H1 (cell line): Measurements from ENCODE around the gene GGN. TPM values are rescaled to one million over a fixed set of nuclear protein-coding genes. Genes with fewer than 3 reads are reported as not detected.

ENCODE experiments used
- CTCF ChIA-PET: fragments of 300-600 bp; sonication (Branson Sonifier 250); formaldehyde crosslinking; loops from one replicate; lab custom pipeline; 2021; ENCODE audit not compliant: partially characterized antibody; lab: Charles Lee
- POLR2A ChIA-PET: fragments of 300-600 bp; sonication (Branson Sonifier 250); formaldehyde crosslinking; loops from one replicate; lab custom pipeline; 2021; ENCODE audit warnings: inconsistent platforms; ENCODE audit not compliant: partially characterized antibody; lab: Charles Lee
- DNase-seq, 2 experiments: peaks; one replicate each; pipeline versions ENCODE4 v3.0.0 to v3.0.0-alpha.2; 2010 to 2022; ENCODE audit warnings: low spot score in 2 of 2, low read depth in 1 of 2, mixed read lengths in 1 of 2
- FAIRE-seq: peaks from 2 replicates; lab custom pipeline; 2011; peaks lifted over from hg19 to GRCh38; lab: Jason Lieb, UNC
- H2AFZ ChIP-seq: 2 replicates; pipeline ENCODE4 v1.8.1; 2012; ENCODE audit warnings: low read length, inconsistent platforms
- H2AK5ac ChIP-seq: 2 replicates; pipeline ENCODE4 v1.6.1; 2013; ENCODE audit warnings: low read depth, low read length
- H2BK120ac ChIP-seq: replicated peaks from 2 replicates; pipeline ENCODE3; 2013; ENCODE audit warnings: low read depth, low read length, inconsistent platforms
- H2BK12ac ChIP-seq: 2 replicates; pipeline ENCODE4 v1.6.1; 2013; ENCODE audit warnings: low read depth, low read length
- H2BK15ac ChIP-seq: 2 replicates; pipeline ENCODE4 v1.6.1; 2013; ENCODE audit warnings: low read length
- H2BK20ac ChIP-seq: 2 replicates; pipeline ENCODE4 v1.6.1; 2013; ENCODE audit warnings: low read length
- H2BK5ac ChIP-seq: 2 replicates; pipeline ENCODE4 v1.6.1; 2013; ENCODE audit warnings: low read depth, low read length
- H3K14ac ChIP-seq: 2 replicates; pipeline ENCODE4 v1.6.1; 2013; ENCODE audit warnings: inconsistent platforms; ENCODE audit not compliant: insufficient read length
- H3K18ac ChIP-seq: 2 replicates; pipeline ENCODE4 v1.6.1; 2013; ENCODE audit warnings: low read length; ENCODE audit errors: extremely low read depth
- H3K23ac ChIP-seq: 2 replicates; pipeline ENCODE4 v1.6.1; 2013; ENCODE audit warnings: inconsistent platforms; ENCODE audit not compliant: insufficient read length
- H3K23me2 ChIP-seq: 2 replicates; pipeline ENCODE4 v1.6.1; 2013; ENCODE audit warnings: low read depth, low read length
- H3K27ac ChIP-seq: 2 replicates; pipeline ENCODE4 v1.6.1; 2011; ENCODE audit warnings: low read depth, low read length, inconsistent platforms
- H3K27me3 ChIP-seq, 4 experiments: replicated peaks in 1 of 4; 1 replicate in 1 of 4; 2 replicates in 3 of 4; pipeline versions ENCODE4 v1.6.1 to v1.8.1; 2011 to 2013; ENCODE audit warnings: low read length in 3 of 4, mild to moderate bottlenecking in 3 of 4, inconsistent platforms in 2 of 4, mixed read lengths in 2 of 4, moderate library complexity in 1 of 4; ENCODE audit not compliant: control insufficient read depth in 3 of 4, insufficient read depth in 3 of 4; ENCODE audit errors: extremely low read depth in 1 of 4
- H3K36me3 ChIP-seq, 4 experiments: 2 replicates each; pipeline versions ENCODE4 v1.6.1 to v1.8.1; 2011 to 2013; ENCODE audit warnings: mild to moderate bottlenecking in 4 of 4, low read length in 3 of 4, moderate library complexity in 2 of 4, control low read depth in 1 of 4, inconsistent platforms in 1 of 4; ENCODE audit not compliant: insufficient read depth in 4 of 4, control insufficient read depth in 2 of 4
- H3K4ac ChIP-seq: replicated peaks from 2 replicates; pipeline ENCODE3; 2013; ENCODE audit warnings: low read length, low read depth, mixed read lengths, inconsistent platforms; ENCODE audit not compliant: insufficient read length
- H3K4me1 ChIP-seq, 4 experiments: replicated peaks in 1 of 4; 1 replicate in 1 of 4; 2 replicates in 3 of 4; pipeline versions ENCODE4 v1.6.1 to v1.8.1; 2011 to 2013; ENCODE audit warnings: low read length in 3 of 4, inconsistent platforms in 2 of 4, mixed read lengths in 1 of 4; ENCODE audit not compliant: insufficient read depth in 4 of 4, control insufficient read depth in 3 of 4
- H3K4me2 ChIP-seq, 2 experiments: 2 replicates each; pipeline versions ENCODE4 v1.6.1 to v1.8.1; 2011 to 2013; ENCODE audit warnings: low read depth in 2 of 2, low read length in 2 of 2, control low read depth in 1 of 2, inconsistent platforms in 1 of 2, mild to moderate bottlenecking in 1 of 2; ENCODE audit not compliant: insufficient read depth in 1 of 2
- H3K4me3 ChIP-seq, 4 experiments: fragments of 200-600, 300-600 bp in 1 of 4; sonication (generic), shearing (Covaris generic), sonication (Bioruptor Twin) in 1 of 4; 2 replicates each; pipeline versions ENCODE4 v1.5.1 to v1.8.1; 2011 to 2016; ENCODE audit warnings: low read length in 4 of 4, low read depth in 3 of 4, control low read depth in 2 of 4, inconsistent platforms in 2 of 4, mild to moderate bottlenecking in 2 of 4, mixed read lengths in 1 of 4, moderate library complexity in 1 of 4; ENCODE audit not compliant: insufficient read depth in 2 of 4; ENCODE audit errors: extremely low read depth in 1 of 4
- H3K56ac ChIP-seq: replicated peaks from 2 replicates; pipeline ENCODE3; 2013; ENCODE audit warnings: low read depth, mild to moderate bottlenecking, mixed read lengths, low read length, inconsistent platforms; ENCODE audit not compliant: insufficient read length
- H3K79me1 ChIP-seq: 2 replicates; pipeline ENCODE4 v1.6.1; 2013; ENCODE audit warnings: low read depth, low read length, control low read depth
- H3K79me2 ChIP-seq, 2 experiments: 2 replicates each; pipeline versions ENCODE4 v1.6.1 to v1.8.1; 2012 to 2013; ENCODE audit warnings: low read length in 2 of 2, mild to moderate bottlenecking in 2 of 2, inconsistent platforms in 1 of 2; ENCODE audit not compliant: insufficient read depth in 2 of 2, control insufficient read depth in 1 of 2
- H3K9ac ChIP-seq, 4 experiments: replicated peaks in 1 of 4; 1 replicate in 1 of 4; 2 replicates in 3 of 4; pipeline versions ENCODE4 v1.6.1 to v1.8.1; 2011 to 2013; ENCODE audit warnings: low read depth in 3 of 4, low read length in 3 of 4, control low read depth in 2 of 4, mild to moderate bottlenecking in 2 of 4, moderate library complexity in 2 of 4, inconsistent platforms in 1 of 4; ENCODE audit errors: extremely low read depth in 1 of 4
- H3K9me3 ChIP-seq, 2 experiments: 2 replicates each; pipeline versions ENCODE4 v1.6.1 to v1.8.1; 2012 to 2013; ENCODE audit warnings: mild to moderate bottlenecking in 2 of 2, moderate library complexity in 2 of 2, control low read depth in 1 of 2, inconsistent platforms in 1 of 2, low read depth in 1 of 2, low read length in 1 of 2, mixed read lengths in 1 of 2; ENCODE audit not compliant: insufficient read depth in 2 of 2
- H4K20me1 ChIP-seq, 2 experiments: replicated peaks in 1 of 2; 2 replicates each; pipeline versions ENCODE3 to v1.8.1; 2011 to 2013; ENCODE audit warnings: inconsistent platforms in 2 of 2, low read length in 2 of 2, mild to moderate bottlenecking in 1 of 2; ENCODE audit not compliant: insufficient read depth in 2 of 2, control insufficient read depth in 1 of 2
- H4K5ac ChIP-seq: 2 replicates; pipeline ENCODE4 v1.6.1; 2013; ENCODE audit warnings: low read length, low read depth, mixed read lengths, inconsistent platforms; ENCODE audit not compliant: insufficient read length
- H4K8ac ChIP-seq: 2 replicates; pipeline ENCODE4 v1.8.0; 2013; ENCODE audit warnings: mild to moderate bottlenecking, moderate library complexity, low read length, inconsistent platforms; ENCODE audit not compliant: insufficient read depth; ENCODE audit errors: extremely low read depth
- H4K91ac ChIP-seq: replicated peaks from 2 replicates; pipeline ENCODE3; 2013; ENCODE audit warnings: low read length, mixed read lengths, inconsistent platforms; ENCODE audit not compliant: insufficient read length
- CBX5 ChIP-seq: fragments of 300-800, 300-1000 bp; sonication (generic); IDR thresholded peaks from 2 replicates; pipeline ENCODE4 v1.7.1; 2016; ENCODE audit warnings: antibody characterized with exemption, low read length, low read depth
- CBX8 ChIP-seq: fragments of 300-800, 300-1000 bp; sonication (generic); IDR thresholded peaks from 2 replicates; pipeline ENCODE4 v1.7.1; 2016; ENCODE audit warnings: low read depth, low read length, borderline replicate concordance
- GABPA ChIP-seq: IDR thresholded peaks from 2 replicates; pipeline ENCODE4 v1.6.1; 2011; ENCODE audit warnings: mild to moderate bottlenecking, low read length, moderate library complexity, borderline replicate concordance; ENCODE audit not compliant: insufficient read depth
- GTF2F1 ChIP-seq: IDR thresholded peaks from 2 replicates; pipeline ENCODE4 v1.6.1; 2012; ENCODE audit warnings: low read depth, low read length, improper control_type of control experiment, borderline replicate concordance
- POLR2AphosphoS5 ChIP-seq: IDR thresholded peaks from 2 replicates; pipeline ENCODE4 v1.6.1; 2011; ENCODE audit warnings: low read depth, low read length
- POU5F1 ChIP-seq: IDR thresholded peaks from 2 replicates; pipeline ENCODE4 v1.6.1; 2011; ENCODE audit warnings: low read depth, mild to moderate bottlenecking, low read length, moderate library complexity
- SIN3A ChIP-seq, 2 experiments: IDR thresholded peaks in 1 of 2; conservative IDR thresholded peaks in 1 of 2; 2 replicates each; pipeline ENCODE4 v1.6.1; 2011 to 2012; ENCODE audit warnings: low read length in 2 of 2, improper control_type of control experiment in 1 of 2, low read depth in 1 of 2, mild to moderate bottlenecking in 1 of 2
- SRF ChIP-seq: IDR thresholded peaks from 2 replicates; pipeline ENCODE4 v1.6.1; 2011; ENCODE audit warnings: mild to moderate bottlenecking, low read depth, low read length, moderate library complexity
- WGBS, 2 experiments: shearing (Covaris generic) in 1 of 2; methylation state at CpG; one replicate each; pipeline versions ENCODE4 v1.1.6 to v1.1.7; 2013 to 2015; ENCODE audit warnings: low lambda C conversion rate in 2 of 2, mixed read lengths in 2 of 2, inconsistent platforms in 1 of 2, low coverage in 1 of 2, missing lambda C conversion rate in 1 of 2; ENCODE audit not compliant: insufficient replicate concordance in 2 of 2, insufficient coverage in 1 of 2, insufficient read length in 1 of 2; ENCODE audit errors: extremely low coverage in 1 of 2, missing lambda C conversion rate in 1 of 2; 5-methylcytosine and 5-hydroxymethylcytosine counted together
- polyA plus RNA-seq, 7 experiments: library from polyadenylated mRNA; depleted of rRNA in 3 of 7; stranded (reverse) in 5 of 7; unstranded in 2 of 7; fragments of >200 nt in 5 of 7; fragments of 200-250 nt in 2 of 7; gene quantifications; 1 replicate in 5 of 7; 2 replicates in 1 of 7; 4 replicates in 1 of 7; pipeline versions ENCODE4 v1.2.1 to v1.2.3, GENCODE V29; 2011 to 2013; ENCODE audit warnings: missing spikeins in 2 of 7, mixed read lengths in 2 of 7
- total RNA-seq: library from RNA; stranded (reverse); fragmentation: NEBNext Ultra II Directional; extraction: Animal tissue kit (Norgen Biotek cat#: 25700); gene quantifications from 2 replicates; pipeline ENCODE4 v1.2.1, GENCODE V29; 2021

GGN gene
- total and polyA plus RNA-seq, 2 of the 8 experiments (the other 6 are each of a cell fraction or from before 2014, with no cell fraction given) = 0.47 to 1.2 TPM

GRCh38 chr19:38358071-38358470 lies 29.8 kb downstream of the GGN start:
- ChIA-PET POLR2A (interaction anchor here (0.6 to 1.8 kb wide), 4 partner anchors 8 to 93 kb away, joined by 3 to 5 read pairs (median 4); partner anchors contain the start of gene SPINT2), CTCF (interaction anchor here (0.5 to 1.4 kb wide), 8 partner anchors 8 to 778 kb away, joined by 3 to 5 read pairs (median 4); partner anchors contain the start of gene CATSPERG)
- H3K4me3 ChIP-seq = no peak overlapping the region
- no peak for DNase-seq
- TF ChIP-seq POLR2AphosphoS5 (no peak), POU5F1 (no peak), GABPA (no peak), GTF2F1 (no peak), CBX8 (no peak), CBX5 (no peak), SRF (no peak), SIN3A (conservative IDR thresholded peaks at IDR 0.05 in 1 of 2, IDR thresholded peaks at IDR 0.05 in 1 of 2; ENCODE audit: low read depth in 1 of 2, low read length in 2 of 2) (no peak)
- peaks cover 0 to 5% (median 2%) of the 10 kb centered on the region in 4 experiments; a peak in 3 of 7 replicates for H3K4me1 ChIP-seq
- 75% methylated on average over 5 of the region's 5 CpGs; no CpG with 5 or more reads in 1 of the 2 experiments for WGBS, 2 experiments
- no peak overlapping the region for H4K5ac ChIP-seq
- H2AFZ ChIP-seq = no peak overlapping the region
- H3K23me2 ChIP-seq = peaks cover 8% of the 10 kb centered on the region; the same call in 1 of the 2 replicates
- no peak overlapping the region for H2BK15ac ChIP-seq
- H2BK120ac ChIP-seq = no peak overlapping the region
- H3K9me3 ChIP-seq = no peaks in the 10 kb centered on the region
- H3K18ac ChIP-seq = no peak overlapping the region
- H3K14ac ChIP-seq = no peak overlapping the region
- no peak overlapping the region for H3K27ac ChIP-seq
- no peak overlapping the region for H3K23ac ChIP-seq
- H3K79me1 ChIP-seq = no peaks in the 10 kb centered on the region
- no peak overlapping the region for H2BK5ac ChIP-seq
- H2BK20ac ChIP-seq = no peak overlapping the region
- H4K91ac ChIP-seq = no peak overlapping the region
- H2AK5ac ChIP-seq = no peak overlapping the region
- no peak overlapping the region for H4K8ac ChIP-seq
- peaks cover 0 to 2% of the 10 kb centered on the region in 2 experiments for H4K20me1 ChIP-seq
- H2BK12ac ChIP-seq = no peak overlapping the region
- no peak for FAIRE-seq
- H3K9ac ChIP-seq = no peak overlapping the region
- no peaks in the 10 kb centered on the region for H3K79me2 ChIP-seq
- H3K56ac ChIP-seq = no peak overlapping the region
- no peak overlapping the region for H3K4ac ChIP-seq
- H3K27me3 ChIP-seq = peaks cover 4 to 25% (median 19%) of the 10 kb centered on the region in 4 experiments
- H3K36me3 ChIP-seq = no peaks in the 10 kb centered on the region
- H3K4me2 ChIP-seq = no peak overlapping the region
